ENCODE results near the gene WWOX. TPM values are rescaled to one million over a fixed set of nuclear protein-coding genes. Genes with fewer than 3 reads are reported as not detected.

WWOX gene
- total RNA-seq, 3 donors from 2014 or later (not counting 1 experiment from before 2014, with no cell fraction given): 21.0 to 29.8 (median 27.0) TPM

DNA sequence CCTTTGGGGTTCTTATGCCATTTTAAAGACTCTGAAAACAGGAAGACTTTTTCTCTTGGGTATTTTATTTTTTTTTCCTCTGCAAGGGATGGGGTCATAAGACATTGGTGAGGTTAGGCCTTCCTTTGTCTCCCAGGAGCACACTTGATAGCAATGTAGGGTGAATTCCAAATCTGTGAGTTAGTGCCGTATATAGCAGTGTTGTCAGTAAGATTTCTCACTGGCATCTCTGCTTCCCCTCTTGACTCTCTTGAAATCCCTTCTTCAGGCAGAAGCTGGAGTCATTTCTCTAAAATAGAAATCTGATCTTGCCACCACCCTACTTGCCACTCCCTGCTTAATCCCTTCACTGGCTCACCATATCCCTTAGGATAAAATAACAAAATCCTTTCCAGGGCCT lies 529.7 kb downstream of the WWOX start:
- H3K36me3 Mint-ChIP-seq: no peaks in the 10 kb centered on the region
- Histone ChIP-seq H3K4me1 (ENCODE audit: control insufficient read depth, insufficient read depth, low read length) (no peaks in the 10 kb centered on the region), H3K27ac (ENCODE audit: low read length) (no peak overlapping the region), H3K4me3 (ENCODE audit: low read length) (no peak overlapping the region), H3K9me3 (ENCODE audit: control insufficient read depth, insufficient read depth, low read length) (peaks cover 8% of the 10 kb centered on the region), H3K27me3 (ENCODE audit: control insufficient read depth, insufficient read depth, low read length) (no peaks in the 10 kb centered on the region), H3K36me3 (ENCODE audit: control insufficient read depth, insufficient read depth, low read length) (no peaks in the 10 kb centered on the region)
- no CpG with 5 or more reads among the region's 1 CpG for WGBS (ENCODE audit: insufficient coverage)
- H3K9me3 Mint-ChIP-seq: peaks cover 3 to 6% of the 10 kb centered on the region in 2 donors
- TF ChIP-seq, protein P1, sequence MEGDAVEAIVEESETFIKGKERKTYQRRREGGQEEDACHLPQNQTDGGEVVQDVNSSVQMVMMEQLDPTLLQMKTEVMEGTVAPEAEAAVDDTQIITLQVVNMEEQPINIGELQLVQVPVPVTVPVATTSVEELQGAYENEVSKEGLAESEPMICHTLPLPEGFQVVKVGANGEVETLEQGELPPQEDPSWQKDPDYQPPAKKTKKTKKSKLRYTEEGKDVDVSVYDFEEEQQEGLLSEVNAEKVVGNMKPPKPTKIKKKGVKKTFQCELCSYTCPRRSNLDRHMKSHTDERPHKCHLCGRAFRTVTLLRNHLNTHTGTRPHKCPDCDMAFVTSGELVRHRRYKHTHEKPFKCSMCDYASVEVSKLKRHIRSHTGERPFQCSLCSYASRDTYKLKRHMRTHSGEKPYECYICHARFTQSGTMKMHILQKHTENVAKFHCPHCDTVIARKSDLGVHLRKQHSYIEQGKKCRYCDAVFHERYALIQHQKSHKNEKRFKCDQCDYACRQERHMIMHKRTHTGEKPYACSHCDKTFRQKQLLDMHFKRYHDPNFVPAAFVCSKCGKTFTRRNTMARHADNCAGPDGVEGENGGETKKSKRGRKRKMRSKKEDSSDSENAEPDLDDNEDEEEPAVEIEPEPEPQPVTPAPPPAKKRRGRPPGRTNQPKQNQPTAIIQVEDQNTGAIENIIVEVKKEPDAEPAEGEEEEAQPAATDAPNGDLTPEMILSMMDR (IDR thresholded peaks at IDR 0.05): no peak
- H3K4me3 Mint-ChIP-seq: no peak overlapping the region
- H3K4me1 Mint-ChIP-seq: no peaks in the 10 kb centered on the region
- H3K27ac Mint-ChIP-seq: no peak overlapping the region
- intact Hi-C loops (cut with micrococcal nuclease): no loop called here
- DNase-seq (no peak), ATAC-seq (no peak)
- no peaks in the 10 kb centered on the region for H3K27me3 Mint-ChIP-seq (ENCODE audit: low read depth in 2 of 2)

DNA sequence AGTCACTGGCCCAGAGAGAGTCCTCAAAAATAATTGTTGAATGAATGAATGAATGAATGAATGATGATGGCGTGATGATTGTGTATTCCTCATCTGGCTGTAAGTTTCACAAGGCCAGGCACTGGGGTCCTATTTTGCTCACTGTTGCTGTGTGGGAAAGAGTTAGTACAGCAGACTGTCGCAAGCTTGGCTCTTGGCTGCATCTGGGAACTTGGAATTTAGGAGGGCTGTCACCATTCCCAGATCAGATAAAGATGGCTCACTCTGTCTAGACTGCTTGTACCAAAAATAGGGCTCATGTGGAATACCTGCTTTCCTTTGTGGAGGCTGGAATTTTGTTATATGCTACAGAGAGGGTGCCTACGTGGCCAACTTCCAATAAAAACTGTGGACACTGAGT lies 530.6 kb downstream of the WWOX start:
- intact Hi-C loops (cut with micrococcal nuclease): no loop called here
- Mint-ChIP-seq H3K9me3 (peaks cover 3 to 6% of the 10 kb centered on the region in 2 donors), H3K4me1 (no peaks in the 10 kb centered on the region), H3K36me3 (no peaks in the 10 kb centered on the region), H3K27ac (no peak overlapping the region), H3K27me3 (ENCODE audit: low read depth in 2 of 2) (no peaks in the 10 kb centered on the region), H3K4me3 (no peak overlapping the region)
- Histone ChIP-seq H3K27me3 (ENCODE audit: control insufficient read depth, insufficient read depth, low read length) (no peaks in the 10 kb centered on the region), H3K4me3 (ENCODE audit: low read length) (no peak overlapping the region), H3K27ac (ENCODE audit: low read length) (no peak overlapping the region), H3K36me3 (ENCODE audit: control insufficient read depth, insufficient read depth, low read length) (no peaks in the 10 kb centered on the region), H3K9me3 (ENCODE audit: control insufficient read depth, insufficient read depth, low read length) (peaks cover 8% of the 10 kb centered on the region), H3K4me1 (ENCODE audit: control insufficient read depth, insufficient read depth, low read length) (no peaks in the 10 kb centered on the region)
- ATAC-seq: no peak
- 96% methylated on average over 3 of the region's 3 CpGs for WGBS (ENCODE audit: insufficient coverage)
- no peak for DNase-seq
- TF ChIP-seq, protein P1 (IDR thresholded peaks at IDR 0.05): no peak

DNA sequence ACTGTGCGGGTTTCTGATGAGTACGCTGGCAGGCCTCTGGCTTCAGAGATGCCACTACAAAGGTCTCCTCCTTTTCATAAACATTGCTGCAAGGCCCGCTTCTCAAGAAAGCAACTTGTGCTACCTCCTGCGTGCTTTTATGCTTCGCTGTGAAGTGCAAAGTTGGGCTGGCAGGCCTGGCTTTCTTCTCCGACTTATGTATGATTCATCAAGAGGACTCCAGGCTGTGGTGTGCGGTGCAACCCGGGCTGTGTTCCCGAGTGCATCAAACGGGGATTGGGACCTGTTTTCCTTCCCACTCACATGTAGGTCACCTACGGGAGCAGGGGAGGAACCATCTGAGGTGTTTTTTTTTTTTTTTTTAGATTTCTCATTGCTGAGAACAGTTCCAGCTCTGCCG lies 534.1 kb downstream of the WWOX start:
- TF ChIP-seq, protein P1 (IDR thresholded peaks at IDR 0.05): no peak
- no peak overlapping the region for H3K4me3 ChIP-seq (ENCODE audit: low read length)
- H3K27me3 Mint-ChIP-seq (ENCODE audit: low read depth in 2 of 2): no peaks in the 10 kb centered on the region
- H3K27ac ChIP-seq (ENCODE audit: low read length): no peak overlapping the region
- no peak for ATAC-seq
- H3K36me3 ChIP-seq (ENCODE audit: control insufficient read depth, insufficient read depth, low read length): no peaks in the 10 kb centered on the region
- no peaks in the 10 kb centered on the region for H3K36me3 Mint-ChIP-seq
- H3K9me3 Mint-ChIP-seq: peaks cover 3 to 6% of the 10 kb centered on the region in 2 donors
- H3K27ac Mint-ChIP-seq: no peak overlapping the region
- intact Hi-C loops (cut with micrococcal nuclease): no loop called here
- no peaks in the 10 kb centered on the region for H3K27me3 ChIP-seq (ENCODE audit: control insufficient read depth, insufficient read depth, low read length)
- DNase-seq: no peak
- H3K9me3 ChIP-seq (ENCODE audit: control insufficient read depth, insufficient read depth, low read length): peaks cover 8% of the 10 kb centered on the region
- 85% methylated on average over 12 of the region's 12 CpGs for WGBS (ENCODE audit: insufficient coverage)
- no peaks in the 10 kb centered on the region for H3K4me1 Mint-ChIP-seq
- H3K4me1 ChIP-seq (ENCODE audit: control insufficient read depth, insufficient read depth, low read length): no peaks in the 10 kb centered on the region
- H3K4me3 Mint-ChIP-seq: no peak overlapping the region

DNA sequence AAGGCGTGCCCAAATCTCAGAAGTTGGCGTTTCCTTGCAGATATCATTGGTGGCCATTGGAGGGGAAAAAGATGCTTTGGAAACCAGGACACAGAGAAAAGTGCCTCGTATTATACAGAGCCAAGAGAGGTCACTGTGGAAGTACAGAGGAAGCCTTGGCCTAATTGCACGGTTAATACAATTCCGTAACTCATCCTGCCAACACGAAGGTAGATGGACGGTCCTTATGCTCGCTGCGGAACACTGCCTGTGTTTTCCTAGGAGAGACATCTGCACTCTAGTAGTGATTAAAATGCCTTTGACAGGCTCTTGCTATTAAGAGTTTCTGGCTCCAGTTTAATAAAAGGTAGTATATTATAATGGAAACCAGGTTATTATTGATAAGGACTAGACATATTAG lies 536.4 kb downstream of the WWOX start:
- Histone ChIP-seq H3K36me3 (ENCODE audit: control insufficient read depth, insufficient read depth, low read length) (no peaks in the 10 kb centered on the region), H3K27ac (ENCODE audit: low read length) (no peak overlapping the region), H3K27me3 (ENCODE audit: control insufficient read depth, insufficient read depth, low read length) (no peaks in the 10 kb centered on the region), H3K4me1 (ENCODE audit: control insufficient read depth, insufficient read depth, low read length) (no peaks in the 10 kb centered on the region), H3K9me3 (ENCODE audit: control insufficient read depth, insufficient read depth, low read length) (no peaks in the 10 kb centered on the region), H3K4me3 (ENCODE audit: low read length) (no peak overlapping the region)
- no peak for DNase-seq
- TF ChIP-seq, protein P1 (IDR thresholded peaks at IDR 0.05): no peak
- no peak overlapping the region for H3K4me3 Mint-ChIP-seq
- H3K27ac Mint-ChIP-seq: no peak overlapping the region
- H3K36me3 Mint-ChIP-seq: no peaks in the 10 kb centered on the region
- ATAC-seq: no peak
- no peaks in the 10 kb centered on the region for H3K4me1 Mint-ChIP-seq
- peaks cover 0 to 2% of the 10 kb centered on the region in 2 donors for H3K9me3 Mint-ChIP-seq
- 95% methylated on average over 9 of the region's 9 CpGs for WGBS (ENCODE audit: insufficient coverage)
- intact Hi-C loops (cut with micrococcal nuclease): no loop called here
- peaks cover 6 to 14% of the 10 kb centered on the region in 2 donors for H3K27me3 Mint-ChIP-seq (ENCODE audit: low read depth in 2 of 2)

Measured in natural killer cell (primary cell).